Psoas muscle (tissue), 8 donors: ENCODE data around the gene CAMTA1. TPM values are rescaled to one million over a fixed set of nuclear protein-coding genes. Genes with fewer than 3 reads are reported as not detected.

Experiments
- ATAC-seq, 4 donors: fragments of 200-7000 bp; cut with Tn5 transposase; one replicate each; pipeline ENCODE4 v1.9.1; 2020; ENCODE audit warnings: moderate library complexity in 3 of 4, mild to moderate bottlenecking in 2 of 4
- DNase-seq, 2 donors: peaks; one replicate each; pipeline ENCODE4 v3.0.0-alpha.2; 2020
- H3K27ac ChIP-seq: fragments of 200-600 bp; one replicate; pipeline ENCODE4 v1.8.0; 2022
- H3K27me3 ChIP-seq, 3 donors: fragments of 200-600 bp in 1 of 3; one replicate each; pipeline versions ENCODE4 v1.6.1 to v1.8.0; 2013 to 2022; ENCODE audit warnings: low read length in 2 of 3, mild to moderate bottlenecking in 2 of 3, moderate library complexity in 1 of 3; ENCODE audit not compliant: insufficient read depth in 3 of 3
- H3K36me3 ChIP-seq, 2 donors: fragments of 200-600 bp in 1 of 2; one replicate each; pipeline versions ENCODE4 v1.6.1 to v1.8.0; 2013 to 2022; ENCODE audit warnings: low read depth in 1 of 2, mild to moderate bottlenecking in 1 of 2, moderate library complexity in 1 of 2; ENCODE audit not compliant: insufficient read depth in 1 of 2
- H3K4me1 ChIP-seq: fragments of 200-600 bp; one replicate; pipeline ENCODE4 v1.8.0; 2022
- H3K4me3 ChIP-seq: fragments of 200-600 bp; one replicate; pipeline ENCODE4 v1.8.0; 2022; ENCODE audit warnings: mild to moderate bottlenecking
- H3K9me3 ChIP-seq: fragments of 200-600 bp; one replicate; pipeline ENCODE4 v1.8.0; 2022
- CTCF ChIP-seq: fragments of 200-600 bp; IDR thresholded peaks from one replicate; pipeline ENCODE4 v1.8.0; 2022; ENCODE audit warnings: antibody characterized with exemption
- WGBS, 3 donors: extraction: QIAGEN DNeasy Blood & Tissue Kit; methylation state at CpG; one replicate each; pipeline versions ENCODE4 v1.1.6 to v1.1.7; 2013; 5-methylcytosine and 5-hydroxymethylcytosine counted together
- intact Hi-C, 2 donors: fragments of 100-400 bp; cut with DNase I; formaldehyde crosslinking; loops; one replicate each; pipeline versions ENCODE4 v1.11.0 to v1.14.2; 2022
- polyA plus RNA-seq, 3 donors: library from polyadenylated mRNA; stranded (reverse); fragments of 200-250 nt; gene quantifications; one replicate each; pipeline ENCODE4 v1.2.3, GENCODE V29; 2013
- total RNA-seq, 4 donors: library from RNA; stranded (reverse); fragmentation: NEBNext Ultra II Directional in 2 of 4; extraction: Animal tissue kit (Norgen Biotek cat#: 25700) in 2 of 4; gene quantifications; one replicate each; pipeline versions ENCODE4 v1.2.1 to v1.2.4, GENCODE V29; 2021 to 2023
- donor health status: healthy with polysubstance abuse.
- donor health status: DM: no; HTN: no; CAD: no; lungs with moderate emphysema.
- donor health status: Bipolar disorder and iron deficiency.
- donor health status: healthy.
- donor health status: DM: yes; HTN: yes; CAD: no.
- donor health status: DM: no; HTN: no; CAD: no.
- donor health status: DM: no; HTN: no; CAD: no.
- donor health status: DM: yes; HTN: yes; CAD: no.

CAMTA1 gene
- total and polyA plus RNA-seq, 7 donors: 64.6 to 206 (median 76.5) TPM

GRCh38 chr1:7476861-7477547, 691.8 kb downstream of the CAMTA1 start:
- peaks cover 0 to 10% (median under 1%) of the 10 kb centered on the region in 3 donors for H3K27me3 ChIP-seq
- H3K4me1 ChIP-seq: no peaks in the 10 kb centered on the region
- H3K9me3 ChIP-seq: no peaks in the 10 kb centered on the region
- DNase-seq (no peak), ATAC-seq (no peak)
- WGBS, 3 donors: 60 to 64% (median 61%) methylated on average over 17 of the region's 17 CpGs
- no peak overlapping the region for H3K27ac ChIP-seq
- H3K4me3 ChIP-seq: no peak overlapping the region
- TF ChIP-seq CTCF: no peak
- intact Hi-C loops: no loop called here
- H3K36me3 ChIP-seq: no peaks in the 10 kb centered on the region

- DNase-seq (no peak), ATAC-seq (no peak)
- intact Hi-C loops: no loop called here
- no peak overlapping the region for H3K27ac ChIP-seq
- peaks cover 0 to 10% (median 3%) of the 10 kb centered on the region in 3 donors for H3K27me3 ChIP-seq
- H3K4me3 ChIP-seq: no peak overlapping the region
- TF ChIP-seq CTCF: no peak
- no peaks in the 10 kb centered on the region for H3K36me3 ChIP-seq
- no peaks in the 10 kb centered on the region for H3K4me1 ChIP-seq
- no peaks in the 10 kb centered on the region for H3K9me3 ChIP-seq
- 67 to 81% (median 74%) methylated on average over 12 of the region's 12 CpGs for WGBS, 3 donors
These were observed 692.3 kb downstream of the CAMTA1 start for GRCh38 chr1:7477593-7477992.

DNA sequence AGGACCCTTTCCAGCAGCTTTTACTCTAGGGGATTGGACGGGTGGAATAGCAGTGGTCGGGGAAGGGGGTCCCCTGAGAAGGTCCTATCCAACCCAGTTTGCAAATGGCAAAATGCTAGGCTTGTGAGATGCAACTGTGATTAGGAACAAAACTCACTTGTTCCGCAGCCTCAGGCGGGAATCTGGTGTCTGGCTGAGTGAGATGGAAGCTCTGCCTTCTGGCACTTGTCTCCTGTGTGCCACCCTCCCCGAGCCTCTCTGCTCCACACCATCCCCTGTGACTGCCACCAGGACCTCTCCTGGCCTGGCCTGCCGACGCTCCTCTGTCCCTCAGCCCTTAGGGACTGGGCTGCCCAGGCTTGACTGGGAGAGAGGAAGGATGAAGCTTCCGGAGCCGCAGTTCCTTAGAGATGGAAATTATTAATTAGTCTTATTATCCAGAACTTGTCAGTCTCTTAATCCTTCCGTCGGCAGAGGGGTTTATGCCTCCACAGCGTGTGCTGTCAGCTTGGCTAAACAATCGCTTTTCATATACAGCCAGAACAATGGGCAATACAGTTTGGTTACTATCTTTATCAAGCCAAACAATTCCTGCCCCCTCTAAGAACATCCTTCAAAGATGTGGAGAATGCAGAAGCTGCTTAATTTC, 693.0 kb downstream of the CAMTA1 start:
- H3K9me3 ChIP-seq: no peaks in the 10 kb centered on the region
- H3K27me3 ChIP-seq: peaks cover 0 to 16% (median 3%) of the 10 kb centered on the region in 3 donors
- intact Hi-C loops: no loop called here
- H3K4me1 ChIP-seq: no peaks in the 10 kb centered on the region
- no peak overlapping the region for H3K27ac ChIP-seq
- 31 to 32% (median 32%) methylated on average over 13 of the region's 13 CpGs for WGBS, 3 donors
- no peaks in the 10 kb centered on the region for H3K36me3 ChIP-seq
- no peak for TF ChIP-seq CTCF
- ATAC-seq: no peak
- no peak overlapping the region for H3K4me3 ChIP-seq
- DNase-seq: no peak

DNA sequence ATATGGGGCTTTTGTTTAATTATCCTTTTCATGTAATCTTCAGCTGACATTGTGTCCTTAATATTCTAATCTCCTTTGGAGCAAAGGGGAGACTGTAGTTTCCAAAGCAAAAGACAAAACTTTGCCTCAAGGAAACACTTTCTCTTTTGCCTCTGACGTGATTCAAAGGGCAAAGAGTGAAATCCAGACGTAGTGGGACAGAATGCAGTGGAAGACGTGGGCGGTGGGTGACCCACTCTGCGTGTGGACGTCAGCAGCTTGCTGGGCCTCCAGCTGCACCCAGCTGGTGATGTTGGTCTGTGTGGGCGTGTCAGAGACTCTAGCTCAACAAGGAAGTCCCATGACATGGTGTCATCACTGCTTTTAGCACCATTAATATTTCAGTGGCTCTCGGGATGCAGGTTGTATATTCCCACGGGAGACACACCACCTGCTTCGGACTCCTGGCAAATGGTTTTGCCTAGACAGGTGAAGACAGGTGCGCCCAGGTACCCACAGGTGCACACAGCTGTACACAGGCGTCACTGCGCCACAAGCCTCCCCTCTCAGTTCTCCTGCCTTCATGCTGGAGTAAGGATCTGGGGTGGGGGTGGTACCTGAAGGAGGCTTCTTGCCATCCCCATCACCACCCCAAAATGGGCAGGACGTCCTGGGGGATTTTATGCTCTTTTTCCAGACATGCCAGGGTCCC, 693.7 kb downstream of the CAMTA1 start:
- intact Hi-C loops: no loop called here
- Histone ChIP-seq H3K27me3 (peaks cover 0 to 20% (median 3%) of the 10 kb centered on the region in 3 donors), H3K4me3 (no peak overlapping the region), H3K4me1 (no peaks in the 10 kb centered on the region), H3K9me3 (no peaks in the 10 kb centered on the region), H3K36me3 (no peaks in the 10 kb centered on the region), H3K27ac (no peak overlapping the region)
- 31 to 39% (median 37%) methylated on average over 14 of the region's 14 CpGs for WGBS, 3 donors
- TF ChIP-seq CTCF: no peak
- DNase-seq (peak in 1 of 2 donors; percentile 50), ATAC-seq (peak in 1 of 4 donors; percentile 36)
